Measurements from ENCODE around the gene ARRB1.

ARRB1 gene

DNA sequence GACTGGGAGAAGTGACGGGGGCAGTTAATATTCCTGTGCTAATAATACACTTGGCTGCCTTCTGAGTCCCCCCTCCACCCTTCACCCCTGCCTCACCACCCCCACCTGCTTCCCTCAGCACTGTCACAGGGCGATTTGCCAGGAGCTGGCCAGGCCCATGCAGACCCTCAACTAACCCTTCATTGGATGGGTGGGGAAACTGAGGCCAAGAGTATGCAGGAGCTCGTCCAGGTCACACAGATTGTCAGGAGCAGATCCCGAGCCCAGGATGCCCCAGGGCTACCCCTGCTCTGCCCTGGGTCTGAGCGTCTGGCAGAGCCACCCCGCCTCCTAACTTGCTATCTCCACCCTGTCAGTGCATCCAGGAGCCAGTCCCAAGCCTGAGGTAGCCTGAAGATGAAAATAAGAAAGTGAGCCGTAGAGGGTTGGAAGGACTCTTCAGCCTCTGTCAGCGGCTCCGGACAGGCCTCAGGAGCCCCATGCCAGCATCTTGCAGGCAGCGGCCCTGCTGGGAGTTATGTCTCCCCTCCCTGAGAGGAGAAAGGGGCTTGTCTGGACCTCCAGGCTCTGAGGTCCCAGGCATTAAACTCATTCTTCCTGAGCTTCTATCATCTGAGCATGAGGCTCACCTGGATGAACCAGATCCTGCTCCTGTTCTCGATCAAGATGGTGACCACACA is 104.7 kb downstream of the ARRB1 start:
- DNase-seq (ENCODE audit: low read depth) = no peak

DNA sequence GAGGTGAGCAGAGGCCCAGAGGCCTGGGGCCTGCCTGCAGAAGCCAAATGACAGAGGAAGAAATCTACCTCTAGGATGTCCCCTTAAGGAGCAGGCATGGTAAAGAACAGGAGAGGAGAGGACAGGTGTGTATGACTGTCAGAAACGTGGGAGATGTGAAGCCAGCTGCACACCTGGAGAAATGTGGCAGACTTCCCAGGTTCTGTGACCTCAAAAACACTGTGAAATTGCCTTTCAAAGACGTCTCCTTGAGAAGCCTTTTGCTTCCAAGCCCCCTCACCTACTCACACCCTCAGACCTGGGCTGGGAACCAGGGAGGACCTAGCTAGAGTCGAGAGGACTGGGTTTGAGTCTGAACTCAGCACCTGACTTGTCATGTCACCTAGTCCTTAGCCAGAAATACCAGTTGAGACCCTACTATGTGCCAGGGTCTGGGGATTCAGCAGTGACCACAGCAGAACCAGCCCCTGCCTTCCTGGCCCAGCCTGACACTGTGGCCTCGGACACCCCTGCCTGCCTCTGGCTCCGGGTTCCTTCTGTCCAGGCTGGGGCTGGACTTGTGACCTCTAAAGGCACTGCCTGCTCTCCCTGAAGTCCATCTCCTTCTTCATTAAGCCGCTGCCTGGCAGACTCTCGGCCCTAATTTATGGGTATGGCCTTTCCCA is 105.3 kb downstream of the ARRB1 start:
- no peak for DNase-seq (ENCODE audit: low read depth)

DNA sequence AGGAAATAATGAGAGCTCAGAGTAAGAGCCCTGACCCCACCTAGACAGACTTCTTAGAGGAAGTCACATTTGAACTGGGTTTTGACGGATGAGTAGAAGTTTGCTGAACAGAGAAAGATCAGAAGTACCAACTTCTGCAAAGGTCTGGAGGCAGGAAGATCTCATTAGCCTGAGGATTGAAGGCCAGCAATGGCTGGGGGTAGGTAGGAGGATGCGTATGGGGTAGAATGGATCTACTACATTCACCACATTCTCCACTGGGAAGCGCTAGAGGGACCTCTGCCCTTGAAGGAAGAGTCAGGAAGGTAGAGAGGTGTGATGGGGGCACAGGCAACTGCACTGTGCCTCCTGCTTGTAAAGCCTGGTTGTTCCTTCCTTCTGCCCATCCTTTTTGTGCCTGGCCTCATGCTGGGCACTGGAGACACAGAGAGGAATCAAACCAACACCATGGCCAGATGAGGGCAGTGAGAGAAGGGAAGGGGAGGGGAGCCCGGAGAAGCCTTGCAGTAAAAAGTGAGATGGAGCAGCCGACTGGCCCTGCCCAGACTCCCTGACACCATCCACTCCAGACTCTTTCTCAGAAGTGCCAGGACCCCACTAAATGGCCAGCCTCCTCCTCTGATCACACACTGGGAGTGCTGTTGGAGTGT is 106.0 kb downstream of the ARRB1 start:
- DNase-seq (ENCODE audit: low read depth) = no peak

DNA sequence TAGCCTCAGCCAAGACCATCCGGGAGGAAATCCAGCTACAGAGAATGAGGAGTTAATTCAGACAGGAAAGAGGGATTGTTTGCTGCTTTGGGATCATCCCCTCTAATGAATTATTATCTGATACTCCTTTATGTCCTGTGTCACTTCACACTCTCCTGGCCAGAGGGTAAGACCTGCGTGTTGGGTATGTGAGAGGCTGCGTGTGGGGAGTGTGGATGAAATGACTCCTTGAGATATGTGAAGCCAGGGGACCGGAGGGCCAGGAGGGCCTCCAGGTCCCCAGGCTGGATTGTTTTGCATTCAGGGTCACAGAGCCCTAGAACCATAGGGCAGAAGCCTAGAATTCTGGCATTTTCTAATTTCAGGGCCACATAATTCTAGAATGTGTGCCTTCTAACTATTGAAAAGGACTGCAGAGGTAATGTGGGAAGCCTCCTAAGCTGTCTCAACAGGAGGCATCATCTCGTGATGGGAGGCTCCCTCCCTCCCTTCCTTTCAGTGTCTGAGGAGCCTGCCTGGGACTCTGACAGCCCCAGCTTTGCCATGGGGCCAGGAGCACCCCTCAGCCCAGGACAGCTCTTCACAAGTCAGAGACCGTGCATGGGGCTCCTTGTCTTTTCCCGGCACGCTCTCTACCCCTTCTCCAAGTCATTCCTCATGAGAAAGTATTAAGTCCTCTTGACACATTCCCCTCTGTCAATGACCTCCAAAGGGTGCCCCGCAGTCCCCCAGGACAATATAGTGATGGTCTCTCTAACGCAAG is 107.2 kb downstream of the ARRB1 start:
- DNase-seq (ENCODE audit: low read depth) = no peak

DNA sequence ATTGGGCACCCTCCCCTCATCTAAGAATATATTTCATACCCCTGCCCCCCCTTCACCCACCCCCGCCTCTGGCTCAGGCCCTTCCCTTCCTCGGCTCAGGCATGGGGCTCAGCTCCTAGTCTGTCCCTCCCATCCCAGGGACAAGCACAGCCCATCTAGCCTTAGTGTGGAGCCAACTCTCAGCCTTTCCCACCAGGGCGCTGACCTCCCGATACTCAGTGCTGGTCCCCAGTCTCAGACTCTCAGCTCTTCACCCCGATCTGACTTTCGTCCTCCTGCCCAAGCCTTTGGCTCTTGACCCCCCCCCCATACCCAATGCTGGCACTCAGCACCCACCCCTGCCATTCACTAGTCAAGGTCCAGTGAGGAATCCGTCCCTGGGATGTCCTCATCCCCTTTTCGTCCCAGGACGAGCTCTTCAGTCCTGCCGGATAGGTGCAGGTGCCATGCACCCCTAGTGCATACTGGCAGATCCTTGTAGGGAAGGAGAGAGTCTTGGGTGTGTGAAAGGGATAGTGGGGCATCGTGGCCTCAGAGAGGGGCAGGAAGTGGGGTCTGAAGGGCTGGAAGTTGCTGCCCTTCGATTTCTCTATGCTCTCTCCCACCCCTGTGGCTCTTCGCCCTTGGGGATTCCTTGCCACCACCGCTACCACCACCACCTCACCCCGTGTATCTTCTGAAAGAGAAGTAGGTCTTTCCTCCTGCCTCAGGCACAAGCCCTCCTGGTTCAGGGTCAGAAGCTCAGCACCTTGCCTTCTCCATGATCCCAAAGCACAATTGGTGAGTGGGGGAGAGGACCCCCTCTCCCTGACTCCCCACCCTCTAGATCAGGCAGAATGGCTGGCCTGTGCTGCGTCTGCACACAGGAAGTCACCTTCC is 108.5 kb downstream of the ARRB1 start:
- DNase-seq (ENCODE audit: low read depth) = no peak

DNA sequence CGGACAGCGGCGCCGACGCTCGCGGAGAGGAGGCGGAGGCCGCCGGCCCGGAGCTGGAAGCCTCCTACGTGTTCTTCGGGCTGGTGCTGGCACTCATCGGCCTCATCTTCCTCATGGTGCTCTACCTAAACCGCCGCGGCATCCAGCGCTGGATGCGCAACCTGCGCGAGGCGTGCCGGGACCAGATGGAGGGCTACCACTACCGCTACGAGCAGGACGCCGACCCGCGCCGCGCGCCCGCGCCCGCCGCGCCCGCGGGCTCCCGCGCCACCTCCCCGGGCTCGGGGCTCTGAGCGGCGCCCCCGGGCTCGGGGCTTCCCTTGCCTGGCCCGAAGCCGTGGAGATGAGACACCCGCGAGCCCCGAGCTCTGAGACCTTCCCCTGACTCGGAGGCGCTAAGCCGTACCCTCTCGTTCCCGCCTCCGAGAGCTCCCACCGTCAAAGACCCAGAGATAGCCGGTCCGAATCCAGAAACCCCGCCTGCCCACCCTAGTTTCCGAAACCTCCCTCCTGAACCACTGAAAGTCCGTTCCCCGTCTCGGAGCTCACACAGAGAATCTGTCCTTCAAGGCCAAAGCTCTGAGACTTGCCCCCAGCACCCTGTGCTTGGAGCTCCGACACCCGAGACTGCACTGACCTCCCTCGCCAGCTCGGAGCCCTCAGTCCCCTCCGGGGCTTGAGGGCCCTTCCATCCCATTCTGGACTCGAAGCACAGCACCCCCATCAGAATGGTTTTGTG is 109.4 kb downstream of the ARRB1 start:
- no peak for DNase-seq (ENCODE audit: low read depth)

DNA sequence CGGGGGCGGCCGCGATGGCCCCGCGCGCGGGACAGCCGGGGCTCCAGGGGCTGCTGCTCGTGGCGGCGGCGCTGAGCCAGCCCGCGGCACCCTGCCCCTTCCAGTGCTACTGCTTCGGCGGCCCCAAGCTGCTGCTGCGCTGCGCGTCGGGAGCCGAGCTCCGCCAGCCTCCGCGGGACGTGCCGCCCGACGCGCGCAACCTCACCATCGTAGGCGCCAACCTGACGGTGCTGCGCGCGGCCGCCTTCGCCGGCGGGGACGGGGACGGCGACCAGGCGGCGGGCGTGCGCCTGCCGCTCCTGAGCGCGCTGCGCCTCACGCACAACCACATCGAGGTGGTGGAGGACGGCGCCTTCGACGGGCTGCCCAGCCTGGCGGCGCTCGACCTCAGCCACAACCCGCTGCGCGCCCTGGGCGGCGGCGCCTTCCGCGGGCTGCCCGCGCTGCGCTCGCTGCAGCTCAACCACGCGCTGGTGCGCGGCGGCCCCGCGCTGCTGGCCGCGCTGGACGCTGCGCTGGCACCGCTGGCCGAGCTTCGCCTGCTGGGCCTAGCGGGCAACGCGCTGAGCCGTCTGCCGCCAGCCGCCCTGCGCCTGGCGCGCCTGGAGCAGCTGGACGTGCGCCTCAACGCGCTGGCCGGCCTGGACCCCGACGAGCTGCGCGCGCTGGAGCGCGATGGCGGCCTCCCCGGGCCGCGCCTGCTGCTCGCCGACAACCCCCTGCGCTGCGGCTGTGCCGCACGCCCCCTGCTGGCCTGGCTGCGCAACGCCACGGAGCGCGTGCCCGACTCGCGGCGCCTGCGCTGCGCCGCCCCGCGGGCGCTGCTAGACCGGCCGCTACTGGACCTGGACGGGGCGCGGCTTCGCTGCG is 110.2 kb downstream of the ARRB1 start:
- DNase-seq (ENCODE audit: low read depth) = peak; percentile 81

DNA sequence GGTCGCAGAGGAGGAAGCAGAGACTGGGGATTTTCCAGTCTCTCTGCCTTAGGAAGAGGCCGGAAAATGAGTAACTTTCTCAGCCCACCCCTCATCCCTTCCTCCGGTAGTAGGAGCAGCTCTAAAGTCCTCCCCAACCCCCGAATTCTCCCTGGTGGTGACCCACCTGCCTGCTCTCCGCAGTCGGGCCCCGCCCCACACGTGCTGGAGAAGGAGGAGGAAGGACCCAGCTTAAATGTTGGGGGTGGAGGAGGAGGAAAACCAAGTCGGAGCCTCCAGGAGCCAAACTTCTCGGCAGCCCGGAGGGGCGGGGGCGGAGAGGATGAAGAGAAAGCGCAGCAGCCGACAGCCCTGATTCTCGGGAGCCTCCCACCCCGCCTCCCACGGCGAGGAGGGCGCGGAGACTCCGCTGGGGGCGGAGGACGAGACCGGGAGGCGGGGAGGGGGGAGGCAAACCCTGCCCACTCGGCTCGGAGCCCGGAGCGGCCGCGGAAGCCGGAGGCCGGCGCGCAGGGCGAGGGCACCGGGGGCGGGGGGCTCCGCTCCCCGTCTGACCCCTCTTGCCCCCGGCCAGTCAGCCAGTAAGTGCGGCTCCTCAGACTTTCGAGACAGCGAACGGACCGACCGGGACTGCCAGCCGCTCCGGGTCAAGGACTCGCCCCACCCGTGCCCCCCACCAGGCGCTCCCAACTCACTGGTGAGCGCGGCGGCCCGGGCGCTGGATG is 111.0 kb downstream of the ARRB1 start, which contains the start of gene TPBGL:
TSS of gene TPBGL (plus strand) at position 464 of the 725 bp plus-strand sequence. CDS start 276 bp downstream, outside the sequence.
- peak; percentile 15 for DNase-seq (ENCODE audit: low read depth)

DNA sequence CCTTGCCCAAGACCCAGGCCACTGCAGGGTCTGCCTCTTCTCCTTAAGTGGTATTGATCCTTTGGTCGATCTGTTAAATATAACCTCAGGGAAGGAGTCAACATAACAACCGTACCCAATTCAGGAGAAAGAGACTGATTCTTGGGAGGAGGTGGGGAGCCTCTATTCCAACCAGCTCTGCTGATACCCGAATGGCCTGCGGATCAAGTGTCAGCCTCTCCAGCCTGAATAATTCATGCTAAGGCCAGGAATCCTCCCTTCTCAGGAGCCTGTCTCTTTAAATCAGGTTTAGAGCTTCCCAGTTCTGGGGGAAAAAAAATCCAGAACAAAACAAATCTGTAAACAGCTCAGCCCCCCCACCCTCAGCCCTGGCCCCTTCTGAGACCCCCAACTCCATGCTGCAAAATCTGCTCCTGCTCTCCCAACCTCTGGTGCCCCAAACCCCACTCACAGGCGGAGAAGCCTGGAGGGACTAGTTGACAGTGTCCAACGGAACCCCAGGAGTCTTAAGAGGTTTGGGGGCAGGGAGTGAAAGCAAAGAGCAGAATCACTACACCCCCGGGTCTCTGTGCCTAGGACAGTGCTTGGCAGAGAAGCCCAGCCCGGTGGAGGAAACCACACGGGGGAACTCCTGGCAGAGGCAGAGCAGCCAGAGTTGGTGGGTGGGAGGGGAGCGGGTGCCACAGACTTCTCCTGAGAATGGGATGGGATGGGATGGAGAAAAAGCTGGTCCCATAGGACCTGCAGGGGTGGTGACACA is 111.8 kb downstream of the ARRB1 start:
- DNase-seq (ENCODE audit: low read depth) = no peak

DNA sequence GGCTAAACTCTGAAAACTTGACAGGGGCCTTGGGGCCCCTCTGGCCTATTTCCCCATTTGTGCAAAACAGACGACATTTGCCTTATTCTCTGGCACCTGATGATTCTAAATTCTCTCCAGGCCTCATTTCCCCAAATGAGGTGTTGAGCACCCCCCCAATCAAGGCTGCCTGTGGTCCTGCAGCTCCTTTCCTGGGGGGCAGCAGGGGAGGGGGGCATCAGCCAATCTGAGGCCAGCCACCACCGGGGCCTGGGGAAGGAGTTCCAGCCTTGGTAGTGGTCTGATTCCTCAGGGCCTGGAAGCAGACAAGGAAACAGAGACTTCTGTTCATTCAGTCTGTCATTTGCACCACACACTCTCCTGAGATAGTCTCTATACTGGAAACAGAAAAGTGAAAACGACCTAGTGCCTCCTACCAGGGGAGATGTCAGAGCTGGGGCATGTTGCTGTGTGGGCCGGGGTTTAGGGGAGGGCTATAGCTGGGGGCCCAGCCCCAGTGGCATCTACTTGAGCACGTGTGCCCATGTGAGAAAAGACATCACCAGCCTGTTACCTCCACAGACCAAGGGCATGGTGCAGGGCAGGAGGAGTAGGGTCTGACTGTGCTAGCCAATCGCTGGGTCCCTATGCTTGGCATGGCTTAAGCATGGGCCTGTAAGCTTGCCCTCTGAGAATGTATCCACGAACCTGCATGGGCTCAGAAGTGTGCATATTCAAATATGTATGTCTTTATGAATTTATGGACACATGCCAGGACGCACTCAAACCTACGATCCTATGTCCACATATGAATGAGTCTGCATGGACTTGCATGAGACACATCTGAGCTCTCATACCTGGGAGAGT is 112.6 kb downstream of the ARRB1 start:
- DNase-seq (ENCODE audit: low read depth) = no peak

DNA sequence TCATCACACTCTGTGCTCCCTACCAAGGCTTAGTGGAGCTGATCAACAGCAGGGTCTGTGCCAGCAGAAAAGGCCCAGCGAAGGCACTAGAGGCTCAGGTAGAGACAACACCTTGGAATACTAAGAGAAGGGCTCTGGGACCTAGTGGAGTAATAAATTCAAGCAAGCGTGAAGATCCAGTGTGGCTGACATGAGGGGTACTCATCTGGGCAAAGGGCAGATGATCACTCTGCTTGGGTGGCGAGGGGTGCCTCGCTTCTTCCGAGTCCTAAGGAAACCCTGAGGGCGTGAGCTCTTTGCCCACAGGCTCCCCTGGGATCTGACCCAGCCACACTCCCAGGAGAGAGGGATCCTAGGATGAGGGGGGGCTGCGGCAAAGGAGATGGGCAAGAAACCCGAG is 114.4 kb downstream of the ARRB1 start:
- no peak for DNase-seq (ENCODE audit: low read depth)

DNA sequence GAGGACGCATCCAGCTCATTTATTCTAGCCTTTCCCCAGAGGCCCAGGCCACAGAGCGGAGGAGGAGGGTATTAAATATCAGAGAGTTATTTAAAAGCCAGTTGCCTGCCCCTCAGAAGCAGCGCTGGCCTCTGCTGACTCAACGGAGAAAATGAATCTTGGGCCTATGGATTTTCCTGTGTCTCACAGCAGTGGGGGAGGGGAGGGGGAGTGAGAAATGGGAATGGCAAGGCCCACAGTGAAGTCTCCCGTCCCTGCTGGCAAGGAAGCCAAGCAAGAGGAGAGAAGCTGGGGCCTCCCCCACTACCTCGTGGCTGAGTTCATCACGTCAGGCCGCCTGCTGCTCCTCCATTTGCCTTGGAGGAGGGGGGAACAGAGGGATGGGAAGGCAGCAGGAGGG is 115.4 kb downstream of the ARRB1 start:
- DNase-seq (ENCODE audit: low read depth) = no peak

DNA sequence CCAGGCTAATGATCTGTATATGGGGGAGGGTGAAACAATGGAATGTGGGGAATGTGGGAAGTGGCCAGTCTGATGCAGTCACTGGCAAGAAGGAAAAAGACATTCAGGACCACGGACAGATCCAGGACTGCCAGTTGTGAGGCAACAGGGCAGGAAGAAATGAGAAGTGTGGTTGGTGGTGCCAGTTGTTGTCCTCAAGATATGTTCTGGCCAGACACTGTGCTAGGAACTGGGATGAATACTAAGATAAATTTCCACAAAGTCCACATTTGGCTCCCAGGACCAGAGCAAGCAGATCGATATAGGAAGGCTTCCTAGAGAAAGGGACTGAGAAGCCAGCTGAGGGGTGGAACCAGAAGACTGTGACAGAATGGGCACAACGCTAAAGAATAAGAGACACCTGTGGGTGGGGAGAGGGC is 117.7 kb downstream of the ARRB1 start:
- no peak for DNase-seq (ENCODE audit: low read depth)

DNA sequence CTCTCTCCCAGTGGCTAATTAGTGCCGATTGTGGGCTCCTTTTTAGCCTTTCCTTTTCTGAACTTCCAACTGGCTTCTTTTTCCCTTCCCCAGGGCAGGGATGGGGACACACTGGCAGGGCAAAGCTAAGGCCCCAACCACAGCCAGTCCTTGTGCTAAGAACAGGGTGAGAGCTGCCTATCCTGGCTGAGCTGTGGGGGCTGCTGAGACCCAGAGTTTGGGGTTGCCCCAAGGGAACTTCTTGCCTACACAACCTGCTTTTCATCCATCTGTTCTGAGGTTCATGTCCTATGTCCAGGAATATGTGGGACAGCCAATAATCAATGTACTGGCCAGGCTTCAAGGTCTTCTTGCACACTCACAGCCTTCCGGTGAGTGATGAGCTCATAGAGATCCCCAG is 120.8 kb downstream of the ARRB1 start:
- DNase-seq (ENCODE audit: low read depth) = no peak

DNA sequence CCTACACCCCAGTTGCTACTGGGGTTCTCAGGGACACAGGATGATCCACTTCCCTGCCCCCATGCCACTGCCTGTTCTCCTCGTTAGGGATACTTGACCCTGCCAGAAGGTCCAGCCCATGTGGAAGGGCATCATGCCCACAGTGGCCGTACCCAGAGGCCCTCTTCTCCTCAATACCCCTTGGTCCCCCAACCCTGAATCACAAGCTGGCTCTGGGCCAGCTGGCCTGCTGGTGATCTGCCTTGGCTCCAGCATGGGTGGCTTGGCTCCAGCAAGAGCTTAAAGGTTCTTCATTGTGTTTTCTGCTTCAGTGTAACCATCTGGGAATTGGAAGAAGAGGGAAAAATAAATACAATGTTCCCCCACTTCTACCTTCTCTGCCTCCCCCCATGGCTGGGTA is 122.0 kb downstream of the ARRB1 start:
- no peak for DNase-seq (ENCODE audit: low read depth)

DNA sequence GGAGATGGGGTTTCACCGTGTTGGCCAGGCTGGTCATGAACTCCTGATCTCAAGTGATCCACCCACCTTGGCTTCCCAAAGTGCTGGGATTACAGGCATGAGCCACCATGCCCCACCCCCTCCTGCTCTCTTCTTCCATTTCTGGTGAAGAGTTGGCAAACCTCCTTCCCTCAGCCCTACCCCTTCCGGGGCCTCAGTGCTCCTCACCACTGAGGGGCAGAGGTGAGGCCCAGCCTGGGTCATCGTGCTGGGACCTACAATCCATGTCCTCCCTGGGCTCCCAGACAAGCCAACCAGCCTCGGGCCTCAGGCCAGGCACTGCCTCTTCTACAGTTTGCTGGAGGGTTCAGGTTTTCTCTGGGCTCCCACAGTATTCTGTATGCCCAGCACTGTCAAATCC is 125.7 kb downstream of the ARRB1 start:
- DNase-seq (ENCODE audit: low read depth) = no peak

DNA sequence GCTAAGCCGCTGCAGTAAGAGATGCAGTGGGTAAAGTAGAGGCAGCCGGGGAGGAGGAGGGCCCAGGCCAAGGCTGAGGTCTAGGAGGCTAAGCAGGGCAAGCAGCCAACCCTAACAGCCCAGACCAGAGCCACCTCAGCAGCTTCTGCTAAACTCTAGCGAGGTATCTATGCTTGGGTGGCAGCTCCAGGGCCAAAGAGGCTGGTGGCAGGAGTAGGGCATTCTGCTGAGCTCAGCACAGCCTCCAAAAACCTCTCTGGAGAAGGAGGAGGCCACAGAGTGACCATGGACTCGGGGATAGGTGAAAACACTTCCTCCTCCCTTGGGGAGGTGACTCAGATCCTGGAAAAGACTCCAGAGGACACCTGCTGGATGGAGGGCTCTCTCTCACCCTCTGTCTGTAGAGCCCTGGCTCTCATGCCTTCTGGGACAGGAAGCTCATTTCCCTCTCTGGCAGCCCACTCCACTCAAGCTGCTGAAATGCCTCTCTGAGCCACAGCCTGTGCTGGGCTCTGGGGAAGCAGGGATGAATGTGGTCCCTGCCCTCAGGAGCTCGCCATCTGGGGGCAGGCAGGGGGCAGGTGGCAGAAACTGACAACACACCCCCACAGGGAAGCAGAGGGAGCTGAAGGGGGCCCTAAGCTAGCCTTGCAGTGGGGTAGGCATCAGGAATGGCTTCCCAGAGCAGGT is 127.4 kb downstream of the ARRB1 start:
- DNase-seq (ENCODE audit: low read depth) = no peak

All from activated T-helper 9 cell treated with anti-CD3 and anti-CD28 coated beads, Interleukin-2, amount 50 U/mL, for 16 hours (primary cell).